Naive B cell (primary cell): Measurements from ENCODE around the gene ZNF827. TPM values are rescaled to one million over a fixed set of nuclear protein-coding genes. Genes with fewer than 3 reads are reported as not detected.
A peak's percentile ranks its signal among the peaks of the same experiment; 100 is the strongest.

Experiments used
- ATAC-seq, 2 donors: fragments of 150-1000 bp; cut with Tn5 transposase; 2 replicates each; pipeline ENCODE4 v1.10.0; 2021; ENCODE audit warnings: low read depth in 2 of 2, mild to moderate bottlenecking in 2 of 2, moderate library complexity in 2 of 2
- DNase-seq: peaks from one replicate; pipeline ENCODE4 v3.0.0; 2022
- H3K27ac Mint-ChIP-seq, 6 donors: one replicate each; pipeline ENCODE4 v1.8.0; 2020 to 2022; ENCODE audit warnings: mild to moderate bottlenecking in 6 of 6, mixed read lengths in 6 of 6, moderate library complexity in 5 of 6, inconsistent platforms in 2 of 6
- H3K27me3 Mint-ChIP-seq, 3 donors: one replicate each; pipeline ENCODE4 v1.8.0; 2021 to 2022; ENCODE audit warnings: mixed read lengths in 3 of 3, mild to moderate bottlenecking in 1 of 3
- H3K36me3 Mint-ChIP-seq, 2 donors: one replicate each; pipeline ENCODE4 v1.8.0; 2020 to 2022; ENCODE audit warnings: mixed read lengths in 2 of 2, inconsistent platforms in 1 of 2, mild to moderate bottlenecking in 1 of 2
- H3K4me1 Mint-ChIP-seq, 3 donors: one replicate each; pipeline ENCODE4 v1.8.0; 2020 to 2022; ENCODE audit warnings: mixed read lengths in 3 of 3, inconsistent platforms in 1 of 3, mild to moderate bottlenecking in 1 of 3, moderate library complexity in 1 of 3
- H3K4me3 Mint-ChIP-seq, 8 donors: one replicate each; pipeline ENCODE4 v1.8.0; 2020 to 2022; ENCODE audit warnings: mild to moderate bottlenecking in 8 of 8, mixed read lengths in 8 of 8, moderate library complexity in 8 of 8, inconsistent platforms in 2 of 8
- H3K9me3 Mint-ChIP-seq, 7 donors: one replicate each; pipeline ENCODE4 v1.8.0; 2020 to 2022; ENCODE audit warnings: mixed read lengths in 7 of 7, mild to moderate bottlenecking in 5 of 7, inconsistent platforms in 2 of 7, moderate library complexity in 1 of 7
- polyA plus RNA-seq, 6 donors: library from polyadenylated mRNA; unstranded; fragments of 300-500 nt; fragmentation: Illumina TruSeq; gene quantifications; one replicate each; pipeline ENCODE4 v1.2.3, GENCODE V29; 2021; ENCODE audit warnings: low read depth in 6 of 6

ZNF827 gene
- polyA plus RNA-seq, 6 donors from 2014 or later, result 2.3 to 6.2 (median 4.2) TPM

GRCh38 chr4:145805490-145805889 is 133.1 kb downstream of the ZNF827 start:
- peaks cover 0 to 3% (median 0%) of the 10 kb centered on the region in 3 donors for H3K4me1 Mint-ChIP-seq
- no peak for ATAC-seq
- no peaks in the 10 kb centered on the region for H3K27me3 Mint-ChIP-seq
- peaks cover 5 to 12% (median 9%) of the 10 kb centered on the region in 7 donors for H3K9me3 Mint-ChIP-seq
- peaks cover 21 to 26% of the 10 kb centered on the region in 2 donors for H3K36me3 Mint-ChIP-seq
- DNase-seq, result no peak
- H3K27ac Mint-ChIP-seq, result no peak overlapping the region
- no peak overlapping the region for H3K4me3 Mint-ChIP-seq

- peaks cover 0 to 4% (median 0%) of the 10 kb centered on the region in 7 donors for H3K9me3 Mint-ChIP-seq
- no peak overlapping the region for H3K4me3 Mint-ChIP-seq
- peaks cover 0 to 3% (median 0%) of the 10 kb centered on the region in 3 donors for H3K4me1 Mint-ChIP-seq
- H3K27me3 Mint-ChIP-seq, result no peaks in the 10 kb centered on the region
- H3K27ac Mint-ChIP-seq, result peak overlapping the region in 1 of 6 donors; percentile 3
- DNase-seq (no peak), ATAC-seq (no peak)
- peaks cover 7 to 16% of the 10 kb centered on the region in 2 donors for H3K36me3 Mint-ChIP-seq
Measured at GRCh38 chr4:145804116-145804515, 134.5 kb downstream of the ZNF827 start.

- no peak overlapping the region for H3K4me3 Mint-ChIP-seq
- no peaks in the 10 kb centered on the region for H3K9me3 Mint-ChIP-seq
- DNase-seq, result no peak
- H3K27ac Mint-ChIP-seq, result no peak overlapping the region
- no peaks in the 10 kb centered on the region for H3K27me3 Mint-ChIP-seq
- H3K36me3 Mint-ChIP-seq, result peaks cover 0 to 13% of the 10 kb centered on the region in 2 donors
- ATAC-seq, result no peak
- no peaks in the 10 kb centered on the region for H3K4me1 Mint-ChIP-seq
Measured at GRCh38 chr4:145799223-145799622, 139.4 kb downstream of the ZNF827 start.

GRCh38 chr4:145797278-145797677 is 141.3 kb downstream of the ZNF827 start:
- Mint-ChIP-seq H3K27me3 (no peaks in the 10 kb centered on the region), H3K4me3 (no peak overlapping the region), H3K4me1 (no peaks in the 10 kb centered on the region), H3K9me3 (no peaks in the 10 kb centered on the region), H3K27ac (peak overlapping the region in 1 of 6 donors; percentile 18), H3K36me3 (peaks cover 0 to 11% of the 10 kb centered on the region in 2 donors)
- DNase-seq (no peak), ATAC-seq (no peak)

- no peaks in the 10 kb centered on the region for H3K9me3 Mint-ChIP-seq
- DNase-seq (no peak), ATAC-seq (no peak)
- H3K4me1 Mint-ChIP-seq, result no peaks in the 10 kb centered on the region
- H3K27me3 Mint-ChIP-seq, result no peaks in the 10 kb centered on the region
- no peak overlapping the region for H3K4me3 Mint-ChIP-seq
- H3K36me3 Mint-ChIP-seq, result peaks cover 0 to 11% of the 10 kb centered on the region in 2 donors
- H3K27ac Mint-ChIP-seq, result peak overlapping the region in 2 of 6 donors; percentile 7 to 76
Measured at GRCh38 chr4:145796346-145796745, 142.3 kb downstream of the ZNF827 start.

GRCh38 chr4:145795521-145795920 is 143.1 kb downstream of the ZNF827 start:
- Mint-ChIP-seq H3K36me3 (peaks cover 0 to 11% of the 10 kb centered on the region in 2 donors), H3K27me3 (no peaks in the 10 kb centered on the region), H3K4me1 (no peaks in the 10 kb centered on the region), H3K27ac (peak overlapping the region in 2 of 6 donors; percentile 8 to 17), H3K9me3 (no peaks in the 10 kb centered on the region), H3K4me3 (no peak overlapping the region)
- DNase-seq, result no peak
- no peak for ATAC-seq

- Mint-ChIP-seq H3K36me3 (peaks cover 0 to 4% of the 10 kb centered on the region in 2 donors), H3K27me3 (no peaks in the 10 kb centered on the region), H3K27ac (no peak overlapping the region), H3K4me1 (no peaks in the 10 kb centered on the region), H3K4me3 (no peak overlapping the region), H3K9me3 (no peaks in the 10 kb centered on the region)
- ATAC-seq (no peak), DNase-seq (no peak)
Measured at GRCh38 chr4:145792429-145792828, 146.2 kb downstream of the ZNF827 start.

- Mint-ChIP-seq H3K27ac (no peak overlapping the region), H3K4me1 (no peaks in the 10 kb centered on the region)
- no peak for ATAC-seq
Measured at GRCh38 chr4:145791988-145792387, 146.6 kb downstream of the ZNF827 start.

GRCh38 chr4:145788755-145789154 is 149.9 kb downstream of the ZNF827 start:
- H3K4me3 Mint-ChIP-seq, result no peak overlapping the region
- no peak for ATAC-seq

More at GRCh38 chr4:145791988-145792387, 146.6 kb downstream of the ZNF827 start:
- Mint-ChIP-seq H3K9me3 (no peaks in the 10 kb centered on the region), H3K27me3 (no peaks in the 10 kb centered on the region), H3K36me3 (peaks cover 0 to 4% of the 10 kb centered on the region in 2 donors), H3K4me3 (no peak overlapping the region)
- DNase-seq, result no peak

GRCh38 chr4:145786830-145787229 is 151.8 kb downstream of the ZNF827 start:
- ATAC-seq, result no peak
- Mint-ChIP-seq H3K9me3 (peaks cover 0 to 7% (median 3%) of the 10 kb centered on the region in 7 donors), H3K4me1 (no peaks in the 10 kb centered on the region), H3K27ac (no peak overlapping the region), H3K27me3 (no peaks in the 10 kb centered on the region), H3K36me3 (peaks cover 10 to 12% of the 10 kb centered on the region in 2 donors), H3K4me3 (no peak overlapping the region)
- DNase-seq, result no peak

More at GRCh38 chr4:145788755-145789154, 149.9 kb downstream of the ZNF827 start:
- Mint-ChIP-seq H3K27ac (no peak overlapping the region), H3K4me1 (no peaks in the 10 kb centered on the region), H3K27me3 (no peaks in the 10 kb centered on the region), H3K9me3 (peaks cover 0 to 4% (median 2%) of the 10 kb centered on the region in 7 donors), H3K36me3 (peaks cover 9 to 12% of the 10 kb centered on the region in 2 donors)
- DNase-seq, result no peak

GRCh38 chr4:145786261-145786660 is 152.4 kb downstream of the ZNF827 start:
- peaks cover 0 to 7% (median 3%) of the 10 kb centered on the region in 7 donors for H3K9me3 Mint-ChIP-seq
- H3K4me1 Mint-ChIP-seq, result no peaks in the 10 kb centered on the region
- H3K27ac Mint-ChIP-seq, result no peak overlapping the region
- DNase-seq (no peak), ATAC-seq (no peak)
- H3K27me3 Mint-ChIP-seq, result no peaks in the 10 kb centered on the region
- peaks cover 10 to 12% of the 10 kb centered on the region in 2 donors for H3K36me3 Mint-ChIP-seq
- H3K4me3 Mint-ChIP-seq, result no peak overlapping the region

GRCh38 chr4:145785391-145786008 is 153.1 kb downstream of the ZNF827 start:
- no peaks in the 10 kb centered on the region for H3K4me1 Mint-ChIP-seq
- H3K36me3 Mint-ChIP-seq, result peaks cover 10 to 12% of the 10 kb centered on the region in 2 donors
- H3K27me3 Mint-ChIP-seq, result no peaks in the 10 kb centered on the region
- no peak overlapping the region for H3K4me3 Mint-ChIP-seq
- no peak for ATAC-seq
- no peak for DNase-seq
- peaks cover 0 to 7% (median 3%) of the 10 kb centered on the region in 7 donors for H3K9me3 Mint-ChIP-seq
- no peak overlapping the region for H3K27ac Mint-ChIP-seq

GRCh38 chr4:145784036-145784435 is 154.6 kb downstream of the ZNF827 start:
- Mint-ChIP-seq H3K4me3 (no peak overlapping the region), H3K9me3 (peaks cover 0 to 7% (median 3%) of the 10 kb centered on the region in 7 donors), H3K27me3 (no peaks in the 10 kb centered on the region), H3K27ac (no peak overlapping the region), H3K4me1 (no peaks in the 10 kb centered on the region), H3K36me3 (peaks cover 14% of the 10 kb centered on the region in 2 donors)
- ATAC-seq (no peak), DNase-seq (no peak)

- peaks cover 21 to 22% of the 10 kb centered on the region in 2 donors for H3K36me3 Mint-ChIP-seq
- DNase-seq, result no peak
- no peak overlapping the region for H3K27ac Mint-ChIP-seq
- no peaks in the 10 kb centered on the region for H3K27me3 Mint-ChIP-seq
- no peak overlapping the region for H3K4me3 Mint-ChIP-seq
- no peak for ATAC-seq
- peaks cover 0 to 7% (median 3%) of the 10 kb centered on the region in 7 donors for H3K9me3 Mint-ChIP-seq
- no peaks in the 10 kb centered on the region for H3K4me1 Mint-ChIP-seq
Measured at GRCh38 chr4:145782756-145783155, 155.9 kb downstream of the ZNF827 start.
